ENCODE data around the gene GIT1.

The GIT1 gene

DNA sequence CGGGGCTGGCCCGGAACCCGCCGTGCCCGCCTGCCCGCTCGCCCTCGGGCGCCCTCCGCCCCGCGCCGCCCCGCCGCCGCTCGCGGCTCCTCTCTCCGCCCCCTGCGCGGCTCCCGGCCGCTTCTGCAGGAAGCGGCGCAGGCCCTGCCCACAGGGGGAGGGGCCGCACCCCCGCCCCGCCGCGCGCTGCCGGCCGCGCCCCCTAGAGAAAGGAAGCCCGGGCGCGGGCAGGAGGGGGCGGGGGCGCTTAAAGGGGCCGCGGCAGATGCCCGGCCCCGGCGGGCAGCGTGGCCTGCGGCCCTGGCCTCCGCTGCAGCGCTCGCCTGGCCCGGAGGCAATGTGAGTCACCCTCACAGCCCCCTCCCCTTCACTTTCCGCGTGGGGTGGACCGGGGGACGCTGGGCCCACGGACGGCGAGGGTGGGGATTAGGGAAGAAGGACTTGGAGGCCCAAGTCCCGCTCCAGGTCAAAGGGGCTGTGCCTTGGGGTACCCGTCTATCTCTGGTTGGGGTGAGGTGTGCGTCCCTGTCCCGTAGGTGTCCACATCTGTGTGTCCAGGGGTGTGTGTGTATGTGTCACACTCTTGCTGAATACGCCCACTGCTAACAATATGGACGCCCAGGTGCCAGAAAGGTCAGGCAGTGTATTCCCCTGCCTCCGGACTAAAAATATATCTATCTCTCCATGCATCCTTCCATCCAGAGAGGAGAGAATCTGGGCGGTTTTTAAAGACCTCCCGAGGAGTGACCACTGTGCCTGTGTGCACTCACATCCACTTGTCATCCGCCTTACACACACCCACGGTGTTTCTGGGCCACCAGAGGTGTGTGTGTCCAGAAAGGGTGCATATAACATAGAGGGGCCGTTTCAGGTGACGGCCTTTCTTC, at the start of gene GIT1:
Gene GIT1 (minus strand): TSS at position 125 of the 887 bp plus-strand sequence. CDS start 270 bp downstream, outside the sequence.
- peak; percentile 79 for DNase-seq

DNA sequence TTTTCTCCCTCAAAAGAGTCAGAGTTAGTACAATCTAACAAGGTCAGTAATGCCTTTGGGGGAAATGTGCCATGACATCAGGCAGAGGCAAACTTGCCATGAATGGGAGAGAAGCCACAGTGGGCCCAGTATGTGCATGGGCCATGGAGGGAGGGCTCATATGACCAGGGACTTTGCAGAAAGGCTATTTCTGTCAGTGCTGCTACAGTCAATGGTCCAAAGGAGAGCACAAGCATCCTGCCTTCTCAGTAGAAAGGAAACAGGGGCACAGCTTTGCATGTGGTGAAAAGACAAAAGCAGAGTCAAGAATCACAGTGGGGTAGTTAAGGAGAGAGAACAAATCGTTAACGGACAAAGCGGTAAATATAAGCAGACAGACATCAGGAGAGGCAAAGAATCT, 44.4 kb upstream of the GIT1 start:
- no peak for DNase-seq

- DNase-seq, result no peak
These were observed 41.3 kb upstream of the GIT1 start for GRCh38 chr17:29630630-29631193.

DNA sequence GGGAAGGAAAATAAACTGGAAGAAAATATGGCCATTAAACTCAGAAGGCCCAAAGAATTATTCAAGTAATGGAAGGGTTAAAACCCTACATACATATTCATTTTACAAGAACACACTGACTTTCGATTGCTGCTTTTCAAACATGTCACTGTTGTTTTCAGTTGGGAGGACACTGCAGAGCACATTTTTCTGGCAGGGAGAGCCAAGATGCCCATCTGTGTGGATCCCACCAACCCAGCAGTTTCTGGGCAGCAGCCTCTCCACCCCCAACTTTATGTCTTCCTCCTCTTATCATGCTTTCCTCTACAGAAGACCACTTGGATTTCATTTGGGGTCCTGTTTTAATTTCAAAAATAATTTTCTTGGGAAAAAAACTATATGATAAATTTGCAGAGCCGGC, 40.4 kb upstream of the GIT1 start:
- no peak for DNase-seq

DNA sequence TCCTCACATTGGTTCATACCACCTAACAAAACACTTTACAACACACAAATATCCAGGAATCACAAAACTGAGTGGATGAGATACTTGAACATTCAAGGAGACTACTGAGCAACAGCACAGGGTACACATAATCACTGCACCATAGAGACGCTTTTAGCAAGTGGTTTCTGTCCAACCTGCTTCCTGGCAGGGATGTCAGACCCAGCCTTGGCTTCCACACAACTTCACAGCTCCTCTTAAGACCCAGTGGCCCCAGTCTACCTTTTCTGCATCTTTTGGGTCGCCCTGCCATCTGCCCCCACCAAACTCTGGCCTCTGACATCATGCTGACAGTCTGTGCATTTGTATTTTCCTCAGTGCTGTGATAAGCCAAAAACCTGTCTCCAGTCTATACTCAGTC, 39.2 kb upstream of the GIT1 start:
- no peak for DNase-seq

DNA sequence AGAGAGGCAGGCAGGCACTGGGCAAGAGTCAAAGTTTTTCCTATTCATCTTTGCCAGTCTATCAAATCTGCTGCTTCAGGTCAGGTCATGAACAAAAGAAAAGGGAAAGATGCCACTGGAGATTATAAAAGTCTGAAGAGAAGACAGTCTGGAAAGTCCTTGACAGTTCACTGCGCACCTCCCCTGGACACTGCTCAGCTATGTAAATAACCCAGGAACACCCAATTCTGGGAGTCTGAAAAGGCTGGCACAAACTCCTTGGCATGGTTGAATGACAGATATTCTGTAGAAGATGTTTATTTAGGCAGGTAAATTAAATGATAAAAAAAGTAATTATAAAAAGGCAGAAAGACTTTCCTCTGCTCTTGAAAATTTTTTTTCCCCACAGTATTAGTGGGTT, 38.5 kb upstream of the GIT1 start:
- DNase-seq, result no peak

DNA sequence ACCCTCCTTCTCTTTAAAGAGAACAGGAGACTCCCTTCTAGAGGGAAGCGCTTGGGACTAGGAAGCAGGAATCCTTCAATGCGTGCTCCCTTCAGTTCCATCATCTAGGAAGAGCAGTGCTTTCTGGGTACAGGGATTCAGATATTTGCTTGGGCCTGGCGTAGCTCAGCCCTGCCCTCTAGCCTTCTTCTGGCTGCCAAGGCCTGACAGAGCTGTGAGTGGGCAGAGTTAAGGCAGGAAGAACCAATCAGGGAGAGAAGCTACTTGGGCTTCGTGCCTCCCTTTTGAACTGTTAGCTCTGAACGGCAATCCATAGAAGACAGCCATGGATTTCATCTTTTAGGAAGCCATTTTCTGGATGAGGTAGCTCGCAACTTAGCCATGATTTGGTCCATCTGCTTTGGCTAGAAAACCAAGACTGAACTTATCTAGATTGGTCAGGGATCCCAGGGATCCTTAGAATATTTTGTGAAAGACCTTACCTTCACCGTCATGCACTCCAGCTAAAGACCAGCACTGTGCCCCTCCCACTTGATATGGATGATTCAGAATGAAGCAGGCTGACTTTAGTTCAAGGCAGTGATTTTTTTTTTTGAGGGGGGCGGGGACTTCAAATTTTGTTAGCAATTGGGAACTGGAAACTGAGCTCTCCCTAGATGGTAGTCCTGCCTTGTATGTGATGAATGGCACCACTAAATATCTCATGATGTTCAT, 35.7 kb upstream of the GIT1 start:
- peak; percentile 36 for DNase-seq

DNA sequence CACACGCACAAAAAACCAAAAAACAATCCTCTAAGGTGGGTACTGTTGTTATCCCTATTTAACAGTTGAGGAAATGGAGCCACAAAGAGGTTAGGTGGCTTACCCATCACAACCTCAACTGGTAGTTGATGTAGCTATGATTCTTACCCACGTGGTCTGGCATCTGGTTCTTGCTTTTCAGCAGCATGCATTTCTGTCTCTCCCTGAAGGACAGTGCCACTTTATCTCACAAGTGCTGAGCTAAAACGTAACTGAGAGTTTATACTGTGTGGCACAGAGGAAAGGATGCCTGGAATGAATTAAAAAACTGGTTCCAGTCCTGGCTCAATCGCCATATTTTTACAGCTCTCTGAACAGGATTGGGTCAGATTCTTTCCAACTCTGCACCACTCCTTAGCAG, 35.1 kb upstream of the GIT1 start:
- no peak for DNase-seq

- DNase-seq, result no peak
These were observed 33.8 kb upstream of the GIT1 start for GRCh38 chr17:29623283-29623647.

DNA sequence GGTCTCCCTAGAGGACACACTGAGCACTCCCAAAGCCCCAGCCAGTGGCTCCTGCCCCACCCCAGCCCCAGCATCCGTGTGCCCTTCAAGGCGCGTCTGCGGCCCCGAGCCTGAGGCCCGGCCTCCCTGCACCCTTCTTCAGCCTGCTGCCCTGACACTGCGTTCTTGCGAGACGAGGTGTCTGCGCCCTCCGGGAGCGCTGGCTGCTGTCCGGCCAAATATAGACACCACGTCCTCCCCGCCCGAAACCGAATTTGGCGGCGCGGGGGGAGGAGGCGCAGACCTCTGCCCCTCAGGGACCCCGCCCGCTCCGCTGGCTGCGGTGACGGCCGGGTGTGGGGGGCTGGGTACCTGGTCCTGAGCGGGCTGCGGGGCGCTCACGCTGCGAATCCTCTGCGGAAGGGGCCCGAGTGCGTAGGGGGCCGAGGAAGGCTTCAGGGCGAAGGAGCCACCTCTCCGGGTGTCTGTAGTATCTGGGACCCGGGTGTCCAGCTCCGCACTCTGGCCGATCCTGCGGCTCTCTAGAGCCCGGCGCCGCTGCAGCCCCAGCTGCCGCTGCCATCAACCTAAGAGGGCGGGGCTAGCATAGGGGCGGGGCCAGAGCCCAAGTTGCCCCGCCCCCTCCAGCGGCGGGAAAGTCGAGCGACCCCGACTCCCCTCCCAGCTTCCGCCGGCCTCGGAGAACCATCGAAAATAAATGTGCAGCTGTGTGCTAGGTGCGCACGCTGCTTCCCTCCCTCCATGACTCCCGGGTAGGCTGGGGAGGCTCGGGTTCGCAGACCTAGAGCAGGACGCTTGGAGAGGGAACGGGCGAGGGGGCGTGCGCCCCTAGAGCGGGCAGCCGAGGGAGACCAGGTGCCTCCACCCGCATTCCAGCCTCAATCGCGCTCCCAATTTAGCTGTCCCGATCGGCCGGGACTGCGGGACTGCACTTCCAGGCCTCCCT, 33.2 kb upstream of the GIT1 start, which contains the start of gene CORO6:
Gene CORO6 (minus strand): TSS at position 576 of the 946 bp plus-strand sequence. CDS start 1,491 bp downstream, outside the sequence.
- peak; percentile 28 for DNase-seq

DNA sequence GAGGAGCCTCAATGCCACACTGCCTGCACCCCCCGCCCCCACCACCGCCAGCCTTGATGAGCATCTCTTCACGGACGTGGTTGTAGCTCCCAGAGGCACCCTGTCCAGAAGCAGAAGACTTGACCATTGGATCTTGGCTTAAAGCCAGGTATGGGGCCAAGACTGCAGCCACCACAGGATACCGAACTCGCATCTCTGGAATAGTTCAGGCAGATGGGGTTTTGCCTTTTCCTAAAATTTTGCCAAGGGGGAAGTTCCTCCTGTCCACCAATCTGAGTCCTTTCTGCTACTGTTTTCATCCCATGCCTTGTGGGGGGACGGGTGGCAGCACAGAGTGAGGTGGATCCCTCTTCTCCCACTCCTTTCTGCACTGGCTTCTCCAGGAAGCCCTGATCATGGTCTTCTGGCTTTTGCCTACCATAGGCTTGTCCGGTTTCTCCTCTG, 32.3 kb upstream of the GIT1 start:
- no peak for DNase-seq

DNA sequence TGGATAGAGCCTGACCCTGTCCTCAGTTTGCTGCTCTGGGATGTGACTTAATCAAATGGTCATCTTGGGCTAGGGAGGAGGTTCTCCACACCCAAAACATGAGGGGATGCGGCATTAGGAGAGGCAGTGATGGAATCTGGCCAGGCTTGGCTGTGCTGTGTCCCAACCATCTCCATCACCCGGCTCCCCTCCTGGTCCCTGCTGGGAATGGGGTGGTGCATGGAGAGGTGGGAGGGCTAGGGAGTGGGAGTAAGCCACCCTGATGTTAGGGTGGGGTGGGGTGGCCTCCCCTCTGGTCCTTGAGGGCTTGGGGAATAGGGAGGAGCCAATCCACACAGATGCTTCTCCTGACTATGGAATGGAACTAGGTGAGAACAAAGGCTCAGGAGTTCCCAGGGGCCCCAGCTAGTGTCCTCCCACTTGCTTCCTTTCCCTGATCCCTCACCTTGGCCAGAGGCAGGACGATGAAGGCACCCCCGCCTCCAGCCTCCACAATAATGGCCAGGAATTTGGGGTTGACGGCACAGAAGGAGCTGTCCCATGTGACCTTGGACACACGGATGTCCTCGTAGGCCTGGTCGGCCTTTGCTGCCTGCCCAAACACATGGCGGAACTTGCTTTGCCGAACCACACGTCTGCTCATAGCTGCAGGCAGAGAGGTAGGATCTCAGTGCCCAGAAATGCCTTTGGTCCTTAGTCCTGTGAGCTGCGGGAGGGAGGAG, 31.5 kb upstream of the GIT1 start:
- DNase-seq, result no peak

DNA sequence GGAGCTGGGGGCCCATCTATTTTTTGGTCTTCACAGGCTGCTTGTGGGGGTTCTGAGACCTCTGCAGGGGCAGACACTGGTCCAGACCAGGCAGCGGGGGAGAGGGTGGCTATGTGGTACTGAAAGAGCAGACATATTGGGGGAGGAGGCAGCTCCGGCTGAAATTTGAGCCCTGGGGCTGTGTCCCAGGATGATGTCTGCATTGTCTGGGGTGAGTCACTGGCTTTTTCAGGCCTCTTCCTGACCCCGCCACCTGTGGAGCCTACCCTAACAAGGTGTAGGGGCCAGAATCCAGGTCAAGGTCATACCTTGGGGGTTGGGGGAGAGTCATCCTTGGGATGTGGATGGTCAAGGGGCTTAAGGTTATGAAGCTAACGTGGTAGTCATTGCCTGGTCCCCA, 30.8 kb upstream of the GIT1 start:
- no peak for DNase-seq

DNA sequence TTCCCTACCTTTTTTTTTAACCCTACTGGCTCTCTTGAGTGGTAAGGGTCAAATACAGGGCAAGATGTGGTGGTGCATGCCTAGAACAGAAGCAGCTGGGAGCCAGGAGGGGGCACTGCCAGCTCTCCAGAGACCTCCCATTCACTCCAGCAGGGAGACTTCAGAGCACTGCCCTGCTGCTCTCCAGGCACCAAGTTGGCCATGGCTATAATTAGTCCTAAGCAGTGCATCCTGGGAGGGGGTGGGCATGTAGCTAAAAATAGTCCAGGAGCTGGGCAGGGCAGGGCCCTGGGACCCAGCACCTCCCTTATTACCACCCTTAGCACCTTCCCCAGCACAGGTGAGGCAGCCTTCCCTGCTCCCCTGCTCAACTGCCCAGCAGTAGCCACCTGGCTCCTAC, 29.8 kb upstream of the GIT1 start:
- no peak for DNase-seq

- no peak for DNase-seq
These were observed 29.0 kb upstream of the GIT1 start for GRCh38 chr17:29618272-29619065.

DNA sequence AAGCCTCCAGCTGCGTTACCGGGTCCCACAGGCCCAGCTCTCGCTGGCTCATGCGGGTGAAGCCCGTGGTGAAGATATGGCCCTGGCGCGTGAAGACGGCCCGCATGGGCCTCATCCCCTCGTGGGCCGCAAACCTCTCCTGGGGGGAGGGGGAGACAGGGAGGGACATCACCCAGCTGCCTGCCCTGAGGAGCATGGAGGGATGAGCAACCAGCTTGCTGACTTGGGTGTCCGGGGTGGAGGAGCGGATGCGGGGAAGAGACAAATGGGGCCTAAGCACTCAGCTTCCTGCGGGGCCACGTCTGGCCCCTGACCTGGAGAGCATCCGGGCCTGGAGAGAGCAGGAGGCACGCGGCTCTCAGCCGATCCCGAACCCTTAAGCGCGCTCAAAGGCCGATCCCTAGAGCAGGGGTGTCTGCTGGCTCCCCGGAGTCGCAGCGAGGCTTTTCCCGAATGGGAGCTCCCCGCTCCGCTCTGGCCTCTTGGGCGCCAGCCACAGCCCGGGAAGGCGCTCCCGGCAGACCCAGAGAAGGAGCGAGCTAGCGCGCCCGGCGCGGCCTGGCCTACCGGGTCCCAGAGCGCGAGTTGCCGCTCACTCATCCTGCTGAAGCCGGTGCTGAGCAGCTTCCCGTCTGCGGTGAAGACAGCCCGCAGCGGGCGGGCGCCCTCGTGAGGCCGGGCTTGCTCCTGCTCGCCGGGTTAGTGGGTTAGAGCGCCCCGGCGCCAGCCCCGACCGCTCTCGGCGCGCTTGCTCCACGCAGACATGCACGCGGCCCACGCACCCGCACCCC, 28.2 kb upstream of the GIT1 start:
- DNase-seq, result peak; percentile 62

- peak; percentile 84 for DNase-seq
These were observed 27.7 kb upstream of the GIT1 start for GRCh38 chr17:29617125-29617480.

DNA sequence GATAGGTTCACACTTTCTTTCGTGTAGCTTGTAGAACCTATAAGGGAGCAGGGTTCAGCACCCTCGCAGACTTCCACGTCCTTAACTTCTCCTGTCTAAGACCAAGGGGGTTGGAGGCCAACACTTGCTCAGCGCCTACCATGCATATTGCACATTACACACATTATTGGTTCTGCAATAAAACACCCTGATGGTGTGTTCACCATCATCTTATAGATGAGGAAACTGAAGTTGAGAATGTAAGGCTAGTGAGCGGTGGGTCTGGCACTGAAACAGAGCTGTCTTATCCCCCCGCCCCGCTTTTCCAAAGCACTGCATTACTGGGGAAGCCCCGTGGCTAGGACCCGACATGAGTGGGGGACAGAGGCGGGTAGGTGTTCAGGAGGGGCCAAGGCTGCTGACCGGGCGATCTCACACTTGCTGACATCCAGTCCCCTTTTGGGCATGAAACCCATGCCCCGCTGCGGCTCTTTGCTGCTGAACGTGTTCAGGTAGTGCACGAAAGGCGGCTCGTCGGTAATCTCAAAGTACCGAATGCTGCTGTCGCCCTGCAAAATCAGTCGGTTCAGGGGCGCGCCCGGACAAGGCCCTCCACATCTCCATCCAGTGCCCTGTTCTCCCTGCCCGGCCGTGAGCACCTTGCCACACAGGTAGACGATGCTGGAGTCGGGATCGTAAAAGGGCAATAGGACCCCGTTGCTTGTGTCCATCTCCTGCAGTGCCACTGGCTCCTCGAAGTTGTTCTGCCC, 27.0 kb upstream of the GIT1 start:
- DNase-seq, result no peak

DNA sequence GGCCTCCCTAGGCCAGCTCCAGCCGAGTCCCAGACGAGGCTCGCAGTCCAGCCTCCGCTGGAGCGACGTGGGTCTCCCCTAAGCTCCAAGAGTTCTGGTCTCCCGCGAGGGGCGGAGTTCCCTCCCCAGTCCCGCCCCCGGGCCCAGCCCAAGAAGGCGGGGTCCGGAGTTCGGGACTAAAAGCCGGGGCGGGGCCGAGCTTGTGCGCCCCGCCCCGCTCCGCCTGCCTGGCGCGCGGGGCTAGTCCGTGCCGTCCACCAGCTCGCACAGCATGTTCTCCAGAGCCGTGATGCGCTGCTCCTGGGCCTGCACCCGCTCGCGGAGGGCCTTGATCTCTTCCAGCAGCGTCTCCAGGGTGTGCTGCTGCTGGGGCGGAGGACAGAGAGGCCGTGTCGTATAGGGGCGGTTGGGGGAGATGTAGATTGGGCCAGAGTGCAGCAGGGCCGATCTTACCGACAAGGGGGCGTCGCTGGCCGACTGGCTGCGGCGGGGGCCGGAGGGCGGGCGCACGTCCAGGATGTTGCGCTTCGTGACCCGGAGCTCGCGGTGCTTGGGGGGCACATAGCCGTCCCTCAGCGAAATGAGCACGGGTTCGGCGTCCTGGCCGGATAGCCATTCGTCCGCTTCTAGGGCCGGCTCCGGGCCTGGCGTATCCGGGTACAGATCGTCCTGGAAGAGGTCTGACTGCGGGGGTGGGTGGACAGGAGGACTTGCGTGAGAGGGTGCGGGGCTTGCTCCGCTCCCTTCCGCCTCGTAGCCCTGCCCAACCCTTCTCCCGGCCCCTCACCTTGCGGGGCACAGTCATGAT, 26.2 kb upstream of the GIT1 start:
- peak; percentile 76 for DNase-seq

Measured in DMS153 (cell line).